Skeletal muscle satellite cell (primary cell): ENCODE data around the gene SPRR1B.
"Not testable (repeated sequence)": the region's sequence is repeated elsewhere in the genome, so short reads cannot be mapped to it uniquely, and the experiment has no call there.

Experiments used
- H3K27me3 ChIP-seq: 2 replicates; pipeline ENCODE4 v1.7.0; 2013; ENCODE audit warnings: low read length; ENCODE audit not compliant: control insufficient read depth, insufficient read depth
- H3K36me3 ChIP-seq: 2 replicates; pipeline ENCODE4 v1.7.0; 2013; ENCODE audit warnings: mild to moderate bottlenecking, control low read depth, low read length; ENCODE audit not compliant: insufficient read depth
- H3K4me1 ChIP-seq: 2 replicates; pipeline ENCODE4 v1.7.0; 2013; ENCODE audit warnings: low read length; ENCODE audit not compliant: control insufficient read depth, insufficient read depth
- H3K4me2 ChIP-seq: 2 replicates; pipeline ENCODE4 v1.7.0; 2013; ENCODE audit warnings: mild to moderate bottlenecking, low read length
- H3K4me3 ChIP-seq: 2 replicates; pipeline ENCODE4 v1.7.0; 2013; ENCODE audit warnings: low read length
- H3K9ac ChIP-seq: 2 replicates; pipeline ENCODE4 v1.7.0; 2013; ENCODE audit warnings: mild to moderate bottlenecking, low read depth, low read length, moderate library complexity
- H3K9me3 ChIP-seq: replicated peaks from 2 replicates; pipeline ENCODE4 v1.7.0; 2013; ENCODE audit warnings: mild to moderate bottlenecking, control low read depth, low read length

The SPRR1B gene

GRCh38 chr1:153001382-153001781 lies 29.6 kb upstream of the SPRR1B start, which contains the start of gene SPRR3:
Gene SPRR3, plus strand, starts transcription at chr1:153001749. Its CDS starts 1,272 bp downstream, at chr1:153003021.
- Histone ChIP-seq H3K9ac (no peak within 1 kb of the TSS), H3K9me3 (no peaks in the 10 kb centered on the region), H3K4me1 (no peaks in the 10 kb centered on the region), H3K27me3 (peaks cover 8% of the 10 kb centered on the region), H3K4me2 (no peak within 1 kb of the TSS), H3K4me3 (no peak within 1 kb of the TSS), H3K36me3 (no peaks in the 10 kb centered on the region)

- not testable (repeated sequence) for H3K4me1 ChIP-seq, H3K36me3 ChIP-seq, H3K27me3 ChIP-seq, H3K9ac ChIP-seq, H3K4me3 ChIP-seq, H3K9me3 ChIP-seq, H3K4me2 ChIP-seq
These were observed 19.7 kb upstream of the SPRR1B start for GRCh38 chr1:153011235-153011758.

GRCh38 chr1:153021829-153022228 lies 9.2 kb upstream of the SPRR1B start:
- not testable (repeated sequence) for H3K36me3 ChIP-seq, H3K27me3 ChIP-seq, H3K9me3 ChIP-seq, H3K4me3 ChIP-seq, H3K4me2 ChIP-seq, H3K9ac ChIP-seq, H3K4me1 ChIP-seq

- H3K27me3 ChIP-seq, H3K36me3 ChIP-seq, H3K4me1 ChIP-seq: not testable (repeated sequence)
These were observed 8.7 kb upstream of the SPRR1B start for GRCh38 chr1:153022340-153022739.

GRCh38 chr1:153023109-153023508 lies 7.9 kb upstream of the SPRR1B start:
- Histone ChIP-seq H3K4me3 (no peak overlapping the region), H3K27me3 (peaks cover 4% of the 10 kb centered on the region), H3K4me2 (no peak overlapping the region), H3K9me3 (no peaks in the 10 kb centered on the region), H3K9ac (no peak overlapping the region), H3K36me3 (no peaks in the 10 kb centered on the region), H3K4me1 (no peaks in the 10 kb centered on the region)

More at GRCh38 chr1:153022340-153022739, 8.7 kb upstream of the SPRR1B start:
- H3K9ac ChIP-seq, H3K4me3 ChIP-seq, H3K9me3 ChIP-seq, H3K4me2 ChIP-seq: not testable (repeated sequence)

GRCh38 chr1:153024413-153024812 lies 6.6 kb upstream of the SPRR1B start:
- Histone ChIP-seq H3K9me3 (no peaks in the 10 kb centered on the region), H3K36me3 (no peaks in the 10 kb centered on the region), H3K9ac (no peak overlapping the region), H3K27me3 (peaks cover 4% of the 10 kb centered on the region), H3K4me1 (no peaks in the 10 kb centered on the region), H3K4me3 (no peak overlapping the region), H3K4me2 (no peak overlapping the region)

- Histone ChIP-seq H3K27me3 (peaks cover 4% of the 10 kb centered on the region), H3K9me3 (no peaks in the 10 kb centered on the region), H3K4me1 (no peaks in the 10 kb centered on the region), H3K36me3 (no peaks in the 10 kb centered on the region), H3K4me3 (no peak overlapping the region), H3K4me2 (no peak overlapping the region), H3K9ac (no peak overlapping the region)
These were observed 5.2 kb upstream of the SPRR1B start for GRCh38 chr1:153025797-153026196.

- peaks cover 2% of the 10 kb centered on the region for H3K4me1 ChIP-seq
- peaks cover 2% of the 10 kb centered on the region for H3K27me3 ChIP-seq
- H3K9me3 ChIP-seq: no peaks in the 10 kb centered on the region
- no peaks in the 10 kb centered on the region for H3K36me3 ChIP-seq
- H3K4me2 ChIP-seq: no peak overlapping the region
- H3K9ac ChIP-seq: no peak overlapping the region
- no peak overlapping the region for H3K4me3 ChIP-seq
These were observed 2.2 kb upstream of the SPRR1B start for GRCh38 chr1:153028766-153029165.

- H3K4me2 ChIP-seq: no peak overlapping the region
- no peak overlapping the region for H3K9ac ChIP-seq
- H3K4me1 ChIP-seq: peaks cover 2% of the 10 kb centered on the region
- H3K27me3 ChIP-seq: no peaks in the 10 kb centered on the region
- H3K36me3 ChIP-seq: no peaks in the 10 kb centered on the region
- no peaks in the 10 kb centered on the region for H3K9me3 ChIP-seq
- no peak overlapping the region for H3K4me3 ChIP-seq
These were observed 1.1 kb downstream of the SPRR1B start for GRCh38 chr1:153032073-153032472.

GRCh38 chr1:153032677-153033308 lies 1.8 kb downstream of the SPRR1B start:
- Histone ChIP-seq H3K9ac (no peak overlapping the region), H3K9me3 (no peaks in the 10 kb centered on the region), H3K4me1 (peaks cover 2% of the 10 kb centered on the region), H3K36me3 (no peaks in the 10 kb centered on the region), H3K27me3 (no peaks in the 10 kb centered on the region), H3K4me2 (no peak overlapping the region), H3K4me3 (no peak overlapping the region)

GRCh38 chr1:153035211-153035610 lies 4.2 kb downstream of the SPRR1B start:
- no peaks in the 10 kb centered on the region for H3K9me3 ChIP-seq
- no peaks in the 10 kb centered on the region for H3K27me3 ChIP-seq
- no peak overlapping the region for H3K4me2 ChIP-seq
- H3K4me1 ChIP-seq: peaks cover 2% of the 10 kb centered on the region
- H3K9ac ChIP-seq: no peak overlapping the region
- no peak overlapping the region for H3K4me3 ChIP-seq
- H3K36me3 ChIP-seq: no peaks in the 10 kb centered on the region

- H3K4me1 ChIP-seq: no peaks in the 10 kb centered on the region
- H3K4me2 ChIP-seq: no peak within 1 kb of the TSS
- H3K9ac ChIP-seq: no peak within 1 kb of the TSS
- H3K4me3 ChIP-seq: no peak within 1 kb of the TSS
- H3K27me3 ChIP-seq: peaks cover 7% of the 10 kb centered on the region
- no peaks in the 10 kb centered on the region for H3K36me3 ChIP-seq
- H3K9me3 ChIP-seq: no peaks in the 10 kb centered on the region
These were observed 10.1 kb downstream of the SPRR1B start, which contains the start of gene SPRR2D for GRCh38 chr1:153040950-153041631. Gene SPRR2D, minus strand, starts transcription at chr1:153041120. Its CDS starts 774 bp downstream, at chr1:153040346.
